Skin of body (tissue), 2 donors: ENCODE results near the gene SH3GLB1. TPM values are rescaled to one million over a fixed set of nuclear protein-coding genes. Genes with fewer than 3 reads are reported as not detected.

Source experiments
- DNase-seq: peaks from one replicate; lab custom pipeline; 2025; lab: John Stamatoyannopoulos, UW
- total RNA-seq: library from RNA; depleted of rRNA; stranded (reverse); fragments of >200 nt; gene quantifications from one replicate; pipeline ENCODE4 v1.2.3, GENCODE V29; 2014

The SH3GLB1 gene
- total RNA-seq, 1 donor from 2014 or later, result 60.0 TPM

DNA sequence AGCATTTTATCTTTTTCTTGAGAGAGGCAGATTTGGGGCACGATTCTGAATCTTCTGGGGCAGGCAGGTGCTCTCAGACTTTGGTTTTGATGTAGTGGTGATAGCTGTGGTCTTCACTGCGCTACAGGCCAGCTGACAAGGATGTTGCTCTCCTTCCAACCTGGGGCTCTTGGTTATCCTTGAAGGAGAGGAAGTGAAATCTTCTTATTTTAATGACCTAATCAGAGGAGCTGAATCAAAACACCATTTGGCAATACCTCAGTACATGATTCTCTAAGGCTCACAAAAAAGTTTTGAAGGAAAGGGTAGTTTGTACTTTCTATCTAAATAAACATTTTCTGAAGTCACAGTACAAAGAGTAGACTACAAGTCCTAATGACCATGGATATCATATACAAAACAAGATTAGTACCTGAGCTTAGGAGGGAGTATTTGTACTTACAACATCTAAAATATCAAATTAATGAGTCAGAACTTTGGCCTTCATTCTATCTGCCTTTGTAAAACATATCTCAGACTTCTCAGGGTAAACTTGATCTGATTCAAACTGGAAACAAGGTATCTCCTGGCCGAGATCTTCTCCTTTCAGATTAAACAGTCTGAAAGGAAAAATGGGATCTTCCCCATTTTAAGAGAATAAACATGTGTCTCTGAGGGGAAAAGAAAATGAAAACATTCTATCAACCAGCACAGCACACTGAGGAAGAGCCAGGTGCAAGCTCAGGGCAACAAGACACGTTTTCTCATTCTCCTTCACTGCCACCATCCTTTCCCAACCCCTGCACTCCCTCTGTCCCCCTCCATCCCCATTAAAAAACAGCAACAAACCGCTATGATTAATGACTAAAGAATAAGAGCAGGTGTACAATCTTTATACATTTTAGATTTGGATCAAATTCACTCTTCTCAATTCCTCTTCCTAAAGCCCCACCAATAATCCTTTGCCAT, 69.2 kb downstream of the SH3GLB1 start:
- no peak for DNase-seq

GRCh38 chr1:86774305-86775295, 70.2 kb downstream of the SH3GLB1 start:
- peak; percentile 7 for DNase-seq

DNA sequence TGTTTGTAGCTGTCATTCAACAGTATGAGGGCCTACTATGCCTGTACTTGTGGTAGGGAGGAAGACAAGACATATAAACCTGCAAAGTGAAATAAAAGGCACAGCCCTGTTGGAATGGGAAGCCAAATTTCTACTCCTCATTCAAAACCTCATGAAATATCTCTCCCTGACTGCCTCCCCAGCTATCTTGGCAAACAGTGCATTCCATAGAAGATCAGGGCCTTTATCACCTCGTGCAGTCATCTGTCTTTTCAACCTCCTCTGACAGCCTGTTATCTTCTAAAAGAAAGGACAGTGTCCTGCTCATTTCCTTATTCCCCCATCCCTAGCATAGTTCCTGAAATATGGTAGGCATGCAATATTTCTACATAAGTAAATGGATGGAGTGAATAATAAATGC, 71.0 kb downstream of the SH3GLB1 start:
- DNase-seq, result no peak

GRCh38 chr1:86776108-86776507, 71.7 kb downstream of the SH3GLB1 start:
- no peak for DNase-seq

- DNase-seq, result no peak
These were observed 74.3 kb downstream of the SH3GLB1 start for GRCh38 chr1:86778569-86779239.

- no peak for DNase-seq
These were observed 75.2 kb downstream of the SH3GLB1 start for GRCh38 chr1:86779308-86780191.

DNA sequence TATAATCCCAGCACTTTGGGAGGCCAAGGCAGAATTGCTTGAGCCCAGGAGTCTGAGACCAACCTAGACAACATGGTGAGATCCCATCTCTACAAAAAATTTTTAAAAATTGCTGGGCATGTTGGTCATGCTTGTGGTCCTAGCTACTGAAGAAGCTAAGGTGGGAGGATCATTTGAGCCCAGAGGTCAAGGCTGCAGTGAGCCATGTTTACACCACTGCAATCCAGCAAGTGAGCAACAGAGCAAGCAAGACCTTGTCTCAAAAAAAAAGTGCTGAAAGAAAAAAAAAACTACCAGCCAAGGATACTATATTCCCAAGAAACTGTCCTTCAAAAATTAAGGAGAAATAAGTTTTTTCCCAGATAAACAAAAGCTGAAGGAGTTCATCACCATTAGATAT, 78.1 kb downstream of the SH3GLB1 start:
- no peak for DNase-seq

DNA sequence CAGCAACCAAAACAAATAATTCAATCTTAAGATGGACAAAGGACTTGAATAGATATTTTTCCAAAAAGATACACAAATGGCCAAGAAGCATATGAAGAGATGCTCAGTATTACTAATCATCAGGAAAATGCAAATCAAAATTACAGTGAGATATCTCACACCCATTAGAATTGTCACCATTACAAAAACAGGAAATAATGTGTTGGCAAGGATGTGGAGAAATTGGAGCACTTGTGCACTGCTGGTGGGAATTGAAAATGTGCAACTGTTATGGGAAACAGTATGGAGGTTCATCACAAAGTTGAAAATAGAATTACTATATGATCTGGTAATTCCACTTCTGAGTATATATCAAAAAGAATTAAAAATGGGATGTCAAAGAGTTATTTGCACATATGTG, 83.2 kb downstream of the SH3GLB1 start:
- no peak for DNase-seq

DNA sequence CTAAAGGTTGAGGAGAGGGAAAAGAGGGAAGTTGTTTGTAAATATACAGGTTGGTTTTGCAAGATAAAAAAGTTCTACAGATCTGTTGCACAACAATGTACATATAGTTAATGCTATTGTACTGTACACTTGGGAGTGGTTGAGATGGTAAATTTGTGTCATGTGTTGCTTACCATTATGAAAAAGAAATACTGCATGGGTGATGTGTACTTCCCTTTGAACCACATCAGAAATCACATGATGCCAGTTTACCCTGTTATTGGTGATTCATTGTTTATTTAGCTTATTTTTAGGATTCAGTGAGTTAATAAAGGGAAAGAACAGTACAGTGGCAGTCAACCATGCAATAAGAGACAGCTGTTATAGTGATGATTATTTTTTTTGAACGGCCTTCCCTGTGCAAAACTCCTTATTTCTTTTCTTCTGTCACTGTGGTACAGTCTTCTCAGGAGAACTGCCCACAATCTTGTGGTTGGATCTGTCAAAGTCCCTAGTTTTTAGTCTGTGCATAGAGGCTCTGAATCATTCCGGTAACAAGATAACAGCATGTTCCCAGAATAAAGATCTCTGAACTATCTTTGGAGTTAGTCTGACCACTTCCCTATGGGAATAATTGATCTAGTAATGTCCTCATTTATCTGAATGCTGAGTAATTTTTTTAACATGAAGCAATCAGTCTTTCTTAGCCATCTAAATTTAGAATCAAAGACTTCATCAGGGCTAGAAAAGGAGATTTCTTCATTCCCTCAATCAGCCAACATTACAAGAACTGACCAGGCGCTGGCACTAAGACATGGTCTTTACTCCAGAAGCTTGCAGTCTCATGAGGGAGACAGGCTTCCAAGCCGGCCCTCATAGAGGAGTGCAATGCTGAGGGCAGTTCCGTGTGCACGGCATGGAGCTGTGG, 84.2 kb downstream of the SH3GLB1 start:
- DNase-seq, result no peak

DNA sequence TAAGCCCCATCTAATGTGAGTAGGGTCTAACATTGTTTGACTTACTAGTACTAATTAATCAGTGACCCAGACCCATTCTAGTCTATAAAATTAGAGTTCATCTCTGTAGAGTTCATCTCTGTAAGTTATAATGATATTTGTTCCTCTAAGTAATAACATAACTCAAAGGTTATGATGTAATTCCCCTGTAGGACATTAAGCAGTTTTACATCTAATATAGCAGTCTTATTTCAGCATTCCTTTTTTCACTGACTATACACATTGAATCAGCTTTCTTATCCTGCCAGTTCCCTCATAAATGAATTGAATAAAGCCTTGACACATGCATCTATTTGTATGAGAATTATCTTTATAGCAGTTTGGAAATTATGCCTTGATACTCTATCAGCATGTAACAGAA, 90.9 kb downstream of the SH3GLB1 start:
- DNase-seq, result peak; percentile 38

Other genes with a start within 250 kb of the SH3GLB1 start
- not detected for gene CLCA1, start 235.6 kb upstream of the SH3GLB1 start, total RNA-seq
- 1.8 TPM for gene CLCA4, start 157.5 kb upstream of the SH3GLB1 start, total RNA-seq
- gene SELENOF, start 209.6 kb downstream of the SH3GLB1 start, total RNA-seq, result 144 TPM
- gene HS2ST1, start 210.1 kb downstream of the SH3GLB1 start, total RNA-seq, result 20.2 TPM